Left lobe of liver (tissue), 2 donors: Measurements from ENCODE around the gene PRXL2A. TPM values are rescaled to one million over a fixed set of nuclear protein-coding genes. Genes with fewer than 3 reads are reported as not detected.
"Not testable (repeated sequence)": the region's sequence is repeated elsewhere in the genome, so short reads cannot be mapped to it uniquely, and the experiment has no call there.

Experiments used
- ATAC-seq: fragments of 200-7000 bp; cut with Tn5 transposase; one replicate; pipeline ENCODE4 v1.9.1; 2020; ENCODE audit warnings: mild to moderate bottlenecking, moderate library complexity
- DNase-seq: peaks from one replicate; pipeline ENCODE4 v3.0.0-alpha.2; 2020; ENCODE audit warnings: low spot score
- total RNA-seq: library from RNA; stranded (reverse); gene quantifications from one replicate; pipeline ENCODE4 v1.2.1, GENCODE V29; 2021
- donor health status: DM: no; HTN: no; CAD: no; lungs with moderate emphysema.
- donor health status: DM: no; HTN: yes; CAD: no.

PRXL2A gene
- total RNA-seq, 1 donor from 2014 or later = 82.1 TPM

DNA sequence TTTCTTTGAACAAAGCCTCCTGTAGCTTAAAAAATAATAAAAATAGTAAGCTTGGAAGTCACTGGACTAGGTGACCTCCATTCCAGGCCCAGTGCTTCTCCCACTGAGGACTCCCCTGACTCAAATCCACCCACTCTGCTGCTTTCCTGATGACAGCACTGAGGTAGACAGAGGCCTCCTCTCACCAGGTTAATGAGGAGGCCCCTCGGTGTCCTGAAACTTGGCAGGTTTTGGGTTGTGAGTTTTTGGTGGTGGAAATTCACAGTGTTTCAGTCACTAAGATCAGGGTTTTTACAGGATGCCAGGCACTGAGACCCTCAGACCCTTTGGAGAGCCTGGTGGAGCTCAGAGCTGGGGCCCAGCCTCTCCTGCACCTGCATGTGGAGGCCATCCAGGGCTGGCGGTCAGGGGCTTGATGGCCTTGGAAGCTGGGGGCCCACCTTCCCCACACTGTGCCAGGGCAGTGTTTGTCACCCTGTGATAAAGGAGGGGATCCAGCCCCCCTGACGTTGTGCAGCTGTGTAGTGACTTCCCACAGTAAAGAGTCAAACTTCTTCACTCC is 64.8 kb downstream of the PRXL2A start:
- DNase-seq (no peak), ATAC-seq (no peak)

GRCh38 chr10:80473692-80474596 is 65.6 kb downstream of the PRXL2A start:
- DNase-seq = no peak
- peak; percentile 23 for ATAC-seq

GRCh38 chr10:80474597-80474910 is 66.2 kb downstream of the PRXL2A start:
- DNase-seq (no peak), ATAC-seq (peak; percentile 29)

GRCh38 chr10:80474941-80475340 is 66.6 kb downstream of the PRXL2A start:
- ATAC-seq = no peak
- DNase-seq = no peak

DNA sequence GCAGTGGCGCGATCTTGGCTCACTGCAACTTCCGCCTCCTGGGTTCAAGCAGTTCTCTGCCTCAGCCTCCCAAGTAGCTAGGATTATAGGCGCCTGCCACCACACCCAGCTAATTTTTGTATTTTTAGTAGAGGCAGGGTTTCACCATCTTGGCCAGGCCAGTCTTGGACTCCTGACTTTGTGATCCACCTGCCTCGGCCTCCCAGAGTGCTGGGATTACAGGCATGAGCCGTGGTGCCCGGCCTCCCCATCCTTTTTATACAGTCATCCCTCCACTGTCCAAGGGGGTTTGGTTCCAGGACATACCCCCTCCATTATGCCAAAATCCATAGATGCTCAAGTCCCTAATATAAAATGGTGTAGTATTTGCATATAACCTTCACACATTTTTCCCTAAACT is 67.3 kb downstream of the PRXL2A start:
- ATAC-seq, DNase-seq: not testable (repeated sequence)

DNA sequence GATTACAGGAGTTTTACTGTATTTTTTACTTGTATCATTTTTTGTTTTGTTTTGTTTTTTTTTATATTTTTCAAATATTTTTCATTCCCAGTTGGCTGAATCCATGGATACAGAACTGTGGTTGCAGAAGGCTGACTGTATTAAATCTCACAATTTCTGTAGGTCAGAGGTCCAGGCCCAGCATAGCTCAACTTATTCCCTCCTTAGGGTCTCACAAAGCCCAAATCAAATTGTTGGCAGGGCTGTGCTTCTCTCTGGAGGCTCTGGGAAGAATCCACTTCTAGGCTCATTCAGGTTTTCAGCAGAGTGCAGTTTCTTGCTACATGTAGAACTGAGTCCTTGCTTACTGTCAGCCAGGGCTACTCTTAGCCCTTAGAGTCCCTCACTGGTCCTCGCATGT is 68.3 kb downstream of the PRXL2A start:
- ATAC-seq = no peak
- no peak for DNase-seq

DNA sequence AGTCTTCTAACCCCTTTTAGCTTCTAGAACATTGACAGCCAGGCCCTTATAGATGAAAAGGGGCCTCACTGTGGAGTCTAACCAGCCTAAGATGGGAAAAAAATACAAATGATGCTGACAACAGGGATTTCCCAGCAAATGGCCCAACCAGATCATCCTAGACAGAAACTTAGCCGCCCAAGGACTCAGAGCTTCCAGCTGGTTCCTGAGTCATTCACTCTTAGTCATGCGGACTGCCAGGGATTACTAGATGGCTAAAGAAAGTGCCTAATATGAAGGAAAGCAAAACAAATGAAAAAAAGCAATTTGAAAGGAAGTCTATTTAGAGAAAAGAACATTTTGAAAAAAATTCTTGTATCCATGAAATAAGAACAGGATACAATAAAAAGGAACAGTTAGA is 69.5 kb downstream of the PRXL2A start:
- ATAC-seq (no peak), DNase-seq (no peak)

DNA sequence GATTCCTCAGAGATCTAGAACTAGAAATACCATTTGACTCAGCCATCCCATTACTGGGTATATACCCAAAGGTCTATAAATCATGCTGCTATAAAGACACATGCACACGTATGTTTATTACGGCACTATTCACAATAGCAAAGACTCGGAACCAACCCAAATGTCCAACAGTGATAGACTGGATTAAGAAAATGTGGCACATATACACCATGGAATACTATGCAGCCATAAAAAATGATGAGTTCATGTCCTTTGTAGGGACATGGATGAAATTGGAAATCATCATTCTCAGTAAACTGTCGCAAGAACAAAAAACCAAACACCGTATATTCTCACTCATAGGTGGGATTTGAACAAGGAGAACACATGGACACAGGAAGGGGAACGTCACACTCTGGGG is 72.0 kb downstream of the PRXL2A start:
- not testable (repeated sequence) for ATAC-seq, DNase-seq

- no peak for ATAC-seq
- DNase-seq = no peak
Observed at GRCh38 chr10:80480852-80481251, 72.5 kb downstream of the PRXL2A start.

DNA sequence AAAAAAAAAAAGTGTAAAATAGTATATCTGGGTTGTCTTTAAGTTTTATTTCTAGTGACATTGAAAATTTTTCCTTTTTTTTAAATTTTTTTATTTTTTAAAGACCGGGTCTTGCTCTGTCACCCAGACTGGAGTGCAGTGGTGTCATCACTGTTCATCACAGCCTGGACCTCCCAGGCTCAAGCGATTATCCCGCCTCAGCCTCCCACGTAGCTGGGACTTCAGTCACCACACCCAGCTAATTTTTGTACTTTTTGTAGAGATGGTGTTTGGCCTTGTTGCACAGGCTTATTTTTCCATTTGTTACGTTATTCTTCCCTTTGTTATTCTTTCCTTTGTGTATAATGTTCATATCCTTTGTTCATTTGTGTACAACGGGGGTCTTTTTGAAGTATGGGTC is 75.9 kb downstream of the PRXL2A start:
- DNase-seq (no peak), ATAC-seq (no peak)

GRCh38 chr10:80484676-80485075 is 76.3 kb downstream of the PRXL2A start:
- ATAC-seq = no peak

DNA sequence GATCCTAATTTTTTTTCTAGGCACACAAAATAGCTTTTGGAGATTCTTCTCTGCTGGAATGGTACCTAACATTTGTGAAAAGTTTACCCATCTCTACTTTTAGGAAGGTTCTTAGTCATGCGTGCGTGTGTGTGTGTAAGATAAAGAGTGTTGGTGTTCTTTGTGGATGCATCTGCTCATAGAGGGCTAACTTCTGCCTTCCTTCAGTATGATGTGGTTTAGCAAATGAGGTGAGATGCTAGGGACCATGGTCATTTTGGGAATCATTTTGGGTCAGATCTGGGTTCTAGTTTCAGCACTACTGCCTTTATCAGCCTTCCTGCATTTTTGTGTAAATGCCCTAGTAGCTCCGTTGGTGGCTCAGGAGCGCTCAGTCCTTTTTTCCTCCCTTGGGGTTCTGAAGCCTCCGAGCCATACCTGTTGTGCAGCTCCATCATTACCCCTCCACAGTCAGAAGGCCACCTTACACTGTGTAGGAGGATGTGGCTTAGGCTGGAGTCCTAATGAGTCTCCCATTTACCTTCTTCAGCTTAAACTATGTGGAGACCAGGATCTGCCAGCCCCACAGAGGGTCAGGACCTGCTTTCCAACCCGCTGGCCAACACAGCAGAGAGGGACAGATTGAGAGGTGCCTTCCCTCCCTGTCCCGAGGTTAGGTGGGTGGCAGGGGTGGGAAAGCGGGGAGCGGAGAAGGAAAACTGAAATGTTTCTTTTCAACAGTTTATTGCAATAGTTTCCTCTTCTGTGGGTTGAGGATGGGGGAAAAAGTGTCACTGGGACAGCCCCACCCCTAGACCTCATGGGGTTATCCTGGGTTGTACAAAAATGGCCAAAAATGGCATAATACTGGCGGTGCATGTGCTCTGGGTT is 77.0 kb downstream of the PRXL2A start:
- peak; percentile 13 for ATAC-seq

More at GRCh38 chr10:80484676-80485075, 76.3 kb downstream of the PRXL2A start:
- DNase-seq = no peak

DNA sequence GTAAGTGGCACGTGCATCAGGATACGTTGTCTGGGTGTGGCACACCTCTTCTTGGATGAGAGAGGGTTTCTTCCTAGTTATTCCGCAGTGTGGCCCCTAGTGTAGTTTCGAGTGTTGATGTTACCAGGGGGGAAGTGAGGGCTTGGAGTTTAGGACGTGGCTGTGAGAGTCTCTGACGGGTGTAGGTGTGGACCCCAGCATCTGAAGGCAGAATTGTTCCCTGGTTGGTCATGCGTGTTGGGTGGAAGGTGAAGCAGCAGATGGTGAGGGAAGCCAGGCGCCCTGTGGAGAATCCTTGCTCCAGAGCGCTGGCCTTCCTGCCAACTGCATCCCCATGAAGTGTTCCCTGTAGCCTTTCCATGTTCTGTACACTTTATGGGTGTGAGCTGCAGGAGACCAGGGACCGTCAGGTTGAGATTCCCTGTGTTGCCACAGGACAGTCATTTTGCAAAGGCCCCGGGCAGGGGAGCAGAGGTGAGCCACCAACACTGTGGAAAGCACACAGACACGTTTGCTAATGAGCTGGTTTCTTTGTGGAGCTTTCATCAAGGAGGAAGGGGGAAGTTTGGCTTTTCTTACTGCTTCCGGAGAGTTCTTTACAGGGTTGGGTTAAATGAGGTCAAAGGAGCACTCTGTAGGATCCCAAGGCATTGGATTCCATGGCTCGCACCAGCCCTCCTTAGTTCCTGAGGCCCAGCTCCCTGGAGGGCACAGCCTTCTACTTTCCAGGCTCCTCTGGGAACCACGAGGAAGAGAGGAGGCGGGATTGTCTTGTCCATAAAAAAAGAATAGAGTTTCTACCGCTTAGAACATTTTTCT is 77.8 kb downstream of the PRXL2A start:
- ATAC-seq (peak; percentile 11), DNase-seq (no peak)

More for the DNA sequence above, 77.0 kb downstream of the PRXL2A start:
- DNase-seq = no peak

Other genes starting within 250 kb of the PRXL2A start
- gene ANXA11, start 203.0 kb upstream of the PRXL2A start, total RNA-seq = 42.7 TPM
- gene MAT1A, start 118.9 kb upstream of the PRXL2A start, total RNA-seq = 928 TPM
- not detected for gene DYDC1, start 51.8 kb upstream of the PRXL2A start, total RNA-seq
- gene DYDC2, start 51.8 kb upstream of the PRXL2A start, total RNA-seq = 0.48 TPM
- gene TSPAN14, start 45.8 kb downstream of the PRXL2A start, total RNA-seq = 31.3 TPM
- gene SH2D4B, start 129.4 kb downstream of the PRXL2A start, total RNA-seq = not detected